ENCODE data around the gene CKS1B.
A peak's percentile ranks its signal among the peaks of the same experiment; 100 is the strongest.

Gene CKS1B

DNA sequence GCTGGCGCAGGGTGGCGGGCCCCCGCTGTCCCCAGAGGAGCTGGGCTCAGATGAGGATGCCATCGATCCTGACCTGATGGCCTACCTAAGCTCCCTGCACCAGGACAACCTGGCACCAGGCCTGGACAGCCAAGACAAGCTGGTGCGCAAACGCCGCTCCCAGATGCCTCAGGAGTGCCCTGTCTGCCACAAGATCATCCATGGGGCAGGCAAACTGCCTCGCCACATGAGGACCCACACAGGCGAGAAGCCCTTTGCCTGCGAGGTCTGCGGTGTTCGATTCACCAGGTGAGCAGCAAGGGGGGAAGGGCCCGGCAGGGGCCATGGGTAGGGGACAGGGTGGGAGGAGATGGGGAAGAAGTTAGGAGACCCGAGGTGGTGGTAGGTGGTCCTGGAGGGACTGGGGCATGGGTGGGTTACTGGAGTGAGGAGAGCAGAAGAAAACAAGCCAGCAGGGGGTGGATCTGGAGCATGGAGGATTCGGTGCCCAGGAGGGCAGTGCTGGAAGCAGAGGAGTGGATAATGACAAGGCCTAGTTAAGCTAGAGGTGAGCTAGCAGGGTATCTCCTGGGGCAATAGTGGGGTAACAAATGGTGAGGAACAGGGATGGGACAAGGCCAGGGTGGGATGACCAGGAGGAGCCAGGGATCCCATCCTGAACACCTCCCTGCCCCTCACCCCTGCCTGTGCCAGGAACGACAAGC, 41.2 kb downstream of the CKS1B start:
- DNase-seq (ENCODE audit: low spot score): no peak

DNA sequence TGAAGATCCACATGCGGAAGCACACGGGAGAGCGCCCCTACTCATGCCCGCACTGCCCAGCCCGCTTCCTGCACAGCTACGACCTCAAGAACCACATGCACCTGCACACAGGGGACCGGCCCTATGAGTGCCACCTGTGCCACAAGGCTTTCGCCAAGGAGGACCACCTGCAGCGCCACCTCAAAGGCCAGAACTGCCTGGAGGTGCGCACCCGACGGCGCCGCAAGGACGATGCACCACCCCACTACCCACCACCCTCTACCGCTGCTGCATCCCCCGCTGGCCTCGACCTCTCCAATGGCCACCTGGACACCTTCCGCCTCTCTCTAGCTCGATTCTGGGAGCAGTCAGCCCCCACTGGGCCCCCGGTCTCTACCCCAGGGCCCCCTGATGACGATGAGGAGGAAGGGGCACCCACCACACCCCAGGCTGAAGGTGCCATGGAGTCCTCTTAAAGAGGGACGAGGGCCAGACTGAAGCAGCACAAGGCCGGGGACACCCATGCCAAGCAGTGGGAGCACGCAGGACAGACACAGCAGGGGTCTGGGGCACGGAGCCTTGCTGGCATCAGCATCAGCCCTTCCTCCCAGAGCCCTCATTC, 41.9 kb downstream of the CKS1B start:
- no peak for DNase-seq (ENCODE audit: low spot score)

- DNase-seq (ENCODE audit: low spot score): peak; percentile 93
Measured at GRCh38 chr1:155017041-155017945, 42.8 kb downstream of the CKS1B start.

DNA sequence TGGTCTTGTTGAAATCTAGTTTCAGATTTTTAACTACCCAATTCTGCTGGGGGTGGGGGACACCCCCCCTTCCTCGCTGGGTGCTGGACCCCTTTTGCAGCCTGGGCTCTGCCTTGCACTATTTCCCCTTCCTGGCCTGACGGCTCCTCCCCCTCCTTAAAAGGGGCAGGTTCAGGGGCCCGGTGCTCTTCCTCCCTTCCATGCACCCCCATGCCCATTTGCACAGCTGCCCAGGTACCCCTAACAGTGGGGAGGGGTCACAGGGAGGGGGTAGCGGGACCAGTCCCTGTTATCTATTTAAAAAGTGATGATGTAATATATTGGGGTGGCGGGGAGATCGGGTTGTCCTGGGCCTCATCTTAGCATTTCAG, 43.5 kb downstream of the CKS1B start:
- no peak for DNase-seq (ENCODE audit: low spot score)

- DNase-seq (ENCODE audit: low spot score): no peak
Measured at GRCh38 chr1:155018617-155019348, 44.3 kb downstream of the CKS1B start.

DNA sequence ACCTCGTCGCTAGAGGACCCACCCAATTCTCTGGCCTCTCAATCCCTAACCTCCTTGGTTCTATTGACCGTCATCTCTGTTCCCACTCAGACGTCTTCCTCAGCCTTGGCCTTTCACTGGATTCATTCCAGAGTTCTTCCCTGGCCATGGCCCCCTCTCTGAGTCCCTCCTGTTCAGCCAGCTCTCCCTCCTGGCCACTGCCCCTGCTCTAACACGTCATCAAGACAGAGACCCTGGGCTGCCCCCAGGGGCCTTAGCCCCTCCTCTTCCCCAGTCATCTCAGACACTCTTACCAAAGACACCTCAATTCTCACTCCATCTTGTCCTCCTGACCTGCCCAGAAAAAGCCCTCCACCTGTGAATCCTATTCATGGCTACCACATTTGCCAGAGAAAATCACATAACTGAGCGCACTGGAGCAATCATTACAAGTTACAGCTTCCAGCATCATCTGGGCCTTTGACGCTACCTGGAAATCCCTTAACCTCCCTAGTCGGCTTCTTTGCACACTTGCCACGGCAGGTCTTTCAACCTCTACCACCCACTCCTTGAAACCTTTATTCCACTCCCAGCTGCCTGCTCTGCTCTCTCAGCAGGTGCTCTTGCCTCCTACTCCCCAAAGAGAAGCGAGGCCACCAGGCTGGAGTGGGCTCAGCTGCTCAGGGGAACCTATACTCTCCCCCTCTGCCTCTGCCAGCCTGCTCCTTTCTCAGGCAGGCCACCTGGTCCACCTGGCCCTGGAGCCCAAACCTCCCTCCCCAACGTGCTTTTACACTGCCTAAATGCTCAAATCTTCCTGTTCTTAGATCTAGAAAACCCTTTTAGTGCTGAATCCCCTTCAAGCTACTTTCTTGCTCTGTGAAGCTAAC, 45.1 kb downstream of the CKS1B start:
- no peak for DNase-seq (ENCODE audit: low spot score)

GRCh38 chr1:155022136-155022926, 47.9 kb downstream of the CKS1B start:
- DNase-seq (ENCODE audit: low spot score): peak; percentile 53

DNA sequence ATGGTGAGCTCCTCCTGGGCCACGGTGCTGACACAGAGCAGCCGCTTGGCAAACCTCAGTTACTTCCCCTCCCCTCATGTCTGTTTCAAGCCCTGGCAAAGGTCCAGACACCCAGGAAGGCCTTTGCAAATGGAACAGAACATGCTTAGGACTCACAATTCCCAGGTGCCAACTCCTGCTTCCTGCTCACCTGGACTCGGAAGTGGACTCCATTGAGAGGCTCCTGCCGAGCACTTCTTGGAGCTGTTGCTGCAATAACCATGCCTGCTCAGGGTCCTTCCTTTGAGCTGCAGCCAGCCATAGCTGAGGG, 48.4 kb downstream of the CKS1B start:
- DNase-seq (ENCODE audit: low spot score): no peak

DNA sequence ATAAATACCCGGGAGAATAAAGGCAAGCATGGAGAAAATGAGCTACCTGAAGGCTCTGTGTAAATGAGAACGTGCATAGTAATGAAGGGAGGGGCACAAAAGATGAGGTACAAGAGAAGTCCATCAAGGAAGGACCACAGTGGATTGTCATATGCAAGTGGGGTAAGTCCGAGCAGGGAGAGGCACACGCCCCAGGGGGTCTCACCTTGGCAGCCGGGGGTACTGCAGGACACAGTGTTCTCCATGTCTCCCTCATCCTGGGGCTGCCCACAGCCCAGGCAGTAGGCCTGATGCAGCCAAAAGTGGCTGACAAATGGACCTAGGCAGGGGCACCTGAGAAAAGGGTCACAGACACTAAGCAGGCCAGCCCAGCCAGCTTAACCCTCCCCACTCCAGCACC, 49.1 kb downstream of the CKS1B start:
- DNase-seq (ENCODE audit: low spot score): no peak

DNA sequence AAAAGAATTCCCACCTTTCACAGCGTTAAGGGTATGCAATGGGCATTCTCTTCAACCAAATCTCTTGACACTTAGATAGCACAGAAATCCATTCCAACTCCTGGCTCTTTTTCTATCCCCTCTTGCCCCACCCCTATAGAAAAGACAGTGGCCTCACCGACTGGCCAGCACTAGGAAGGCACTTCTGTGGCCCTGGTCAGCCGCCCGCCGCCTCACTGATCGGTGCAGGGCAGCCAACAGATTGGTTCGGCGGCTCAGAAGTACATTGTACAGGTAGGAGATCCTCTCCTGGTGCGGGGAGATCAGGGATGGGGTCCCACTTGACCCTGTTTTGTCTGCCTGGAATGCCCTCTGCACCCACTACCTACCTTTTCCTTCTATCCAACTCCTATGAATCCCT, 49.8 kb downstream of the CKS1B start:
- DNase-seq (ENCODE audit: low spot score): no peak

DNA sequence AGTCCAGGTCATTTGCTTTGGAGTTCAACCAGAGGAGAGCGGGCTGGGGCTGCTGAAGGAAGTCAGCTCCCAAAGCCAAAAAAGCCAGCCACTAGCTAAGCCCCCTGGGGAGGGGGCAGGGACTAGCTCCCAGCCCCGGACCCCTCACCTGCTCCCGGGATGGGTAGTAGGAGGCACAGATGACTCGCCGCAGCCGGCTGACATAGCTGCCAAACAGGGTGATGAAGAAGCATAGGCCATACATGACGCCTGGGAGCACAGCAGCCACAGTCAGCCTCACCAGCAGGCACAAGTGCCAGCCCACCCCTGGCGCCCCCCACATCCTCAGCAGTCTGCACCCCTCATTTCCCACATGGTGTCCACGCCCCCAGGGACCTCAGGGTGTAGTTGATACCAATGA, 51.7 kb downstream of the CKS1B start:
- DNase-seq (ENCODE audit: low spot score): no peak

DNA sequence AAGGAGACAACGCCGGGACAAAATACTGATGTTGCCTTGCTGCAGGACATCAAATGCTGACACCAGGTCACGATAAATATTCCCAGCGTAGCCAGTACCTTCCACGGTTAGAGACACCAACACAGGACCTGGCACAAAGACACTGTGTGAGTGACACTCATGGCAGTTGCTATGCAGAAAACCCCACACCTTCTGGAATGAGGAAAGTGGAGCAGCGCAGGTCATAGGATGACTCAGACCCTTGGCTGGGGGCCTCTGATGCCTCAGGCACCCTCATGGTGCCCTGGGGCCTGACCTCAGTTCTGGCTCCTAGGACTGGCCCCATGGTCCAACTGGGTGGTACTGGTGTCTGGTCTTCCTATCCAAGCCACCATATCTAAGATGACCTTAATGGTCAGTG, 52.1 kb downstream of the CKS1B start:
- peak; percentile 41 for DNase-seq (ENCODE audit: low spot score)

Data from LoVo (cell line).